ENCODE measurements around the gene TOP1.

The TOP1 gene

GRCh38 chr20:41005361-41005729 lies 23.3 kb upstream of the TOP1 start (continued):
- TF ChIP-seq HOXD13 (CRISPR knock-in tag; IDR thresholded peaks at IDR 0.05; ENCODE audit: borderline replicate concordance) (no peak), SETDB1 (IDR thresholded peaks at IDR 0.05; ENCODE audit: insufficient read length, low read length) (peak; percentile 38), ZFHX2 (tag by site-specific recombination; conservative IDR thresholded peaks at IDR 0.05) (no peak), ZNF280C (tag by site-specific recombination; IDR thresholded peaks at IDR 0.05) (no peak)

GRCh38 chr20:41006126-41006935 lies 22.3 kb upstream of the TOP1 start:
- H3K9me3 ChIP-seq (ENCODE audit: control insufficient read depth, insufficient read depth, low read depth, low read length), result no peaks in the 10 kb centered on the region
- H3K36me3 ChIP-seq (ENCODE audit: control insufficient read depth in 2 of 2, insufficient read depth in 1 of 2, low read length in 2 of 2), result no peaks in the 10 kb centered on the region
- TF ChIP-seq SETDB1 (IDR thresholded peaks at IDR 0.05; ENCODE audit: insufficient read length, low read length) (peak; percentile 86), TRIM28 (IDR thresholded peaks at IDR 0.05; ENCODE audit: borderline replicate concordance, low read length) (peak; percentile 13; the same call in 1 of the 2 replicates), ZNF211 (tag by site-specific recombination; IDR thresholded peaks at IDR 0.05; ENCODE audit: low read depth) (no peak), ZBTB17 (tag by site-specific recombination; IDR thresholded peaks at IDR 0.05) (no peak), ZNF366 (tag by site-specific recombination; conservative IDR thresholded peaks at IDR 0.05) (no peak), ZNF610 (tag by site-specific recombination; IDR thresholded peaks at IDR 0.05; ENCODE audit: borderline replicate concordance) (0 out of 2 replicates have a peak, but pooled peaks have one; percentile 57), HOXD13 (CRISPR knock-in tag; IDR thresholded peaks at IDR 0.05; ENCODE audit: borderline replicate concordance) (no peak), ZNF18 (tag by site-specific recombination; IDR thresholded peaks at IDR 0.05) (no peak), ZNF776 (tag by site-specific recombination; IDR thresholded peaks at IDR 0.05; ENCODE audit: borderline replicate concordance) (no peak), ZNF513 (tag by site-specific recombination; IDR thresholded peaks at IDR 0.05) (no peak), AEBP2 (tag by site-specific recombination; IDR thresholded peaks at IDR 0.05; ENCODE audit: borderline replicate concordance) (no peak), TCF7L2 (IDR thresholded peaks at IDR 0.05; ENCODE audit: borderline replicate concordance, low read depth, low read length) (no peak), PATZ1 (tag by site-specific recombination; IDR thresholded peaks at IDR 0.05) (no peak), ZNF16 (tag by site-specific recombination; IDR thresholded peaks at IDR 0.05; ENCODE audit: low read depth) (no peak), ZFP69B (tag by site-specific recombination; IDR thresholded peaks at IDR 0.05) (no peak)
- CTCF ChIA-PET, result interaction anchor here (1.2 to 4.5 kb wide), 2 partner anchors 15 to 43 kb away, joined by 4 to 21 read pairs; no protein-coding TSS in a partner anchor
- H3K4me3 ChIP-seq (ENCODE audit: low read depth, low read length), result no peak overlapping the region
- peaks cover 7% of the 10 kb centered on the region for H3K4me1 ChIP-seq (ENCODE audit: control insufficient read depth, insufficient read depth, low read length)
- H3K27ac ChIP-seq (ENCODE audit: extremely low read depth, low read depth, low read length), result no peak overlapping the region
- POLR2A ChIA-PET, result no interaction called here

Measured in HEK293 (cell line).